GM19467 (cell line): ENCODE measurements around the gene ZNF460.

Experiments used
- ATAC-seq: cut with Tn5 transposase; IDR thresholded peaks from one replicate; pipeline ENCODE4 v1.9.1; 2021; ENCODE audit warnings: mild to moderate bottlenecking, moderate library complexity; ENCODE audit not compliant: unreplicated experiment

The ZNF460 gene

GRCh38 chr19:57279418-57280164, 694 bp upstream of the ZNF460 start:
- peak; percentile 59 for ATAC-seq

GRCh38 chr19:57280962-57281400, 696 bp downstream of the ZNF460 start:
- ATAC-seq, result no peak

- no peak for ATAC-seq
Measured at GRCh38 chr19:57282011-57282643, 1.8 kb downstream of the ZNF460 start.

GRCh38 chr19:57288373-57288772, 8.1 kb downstream of the ZNF460 start:
- no peak for ATAC-seq

GRCh38 chr19:57290970-57291369, 10.7 kb downstream of the ZNF460 start:
- ATAC-seq, result no peak

GRCh38 chr19:57292547-57292946, 12.3 kb downstream of the ZNF460 start:
- ATAC-seq, result no peak

- no peak for ATAC-seq
Measured at GRCh38 chr19:57293719-57294118, 13.4 kb downstream of the ZNF460 start.

GRCh38 chr19:57302020-57302465, 21.8 kb downstream of the ZNF460 start:
- no peak for ATAC-seq

- no peak for ATAC-seq
Measured at GRCh38 chr19:57302727-57303401, 22.6 kb downstream of the ZNF460 start.

- no peak for ATAC-seq
Measured at GRCh38 chr19:57305056-57305455, 24.8 kb downstream of the ZNF460 start.

GRCh38 chr19:57308514-57308913, 28.2 kb downstream of the ZNF460 start:
- ATAC-seq, result no peak

- no peak for ATAC-seq
Measured at GRCh38 chr19:57310792-57311191, 30.5 kb downstream of the ZNF460 start.

- no peak for ATAC-seq
Measured at GRCh38 chr19:57314146-57314545, 33.9 kb downstream of the ZNF460 start.

- no peak for ATAC-seq
Measured at GRCh38 chr19:57317503-57317902, 37.2 kb downstream of the ZNF460 start.

GRCh38 chr19:57319869-57320179, 39.5 kb downstream of the ZNF460 start:
- peak; percentile 20 for ATAC-seq

- ATAC-seq, result peak; percentile 94
Measured at GRCh38 chr19:57320180-57321084, 40.1 kb downstream of the ZNF460 start, which contains the start of gene ZNF543. ZNF543 (plus strand) TSS chr19:57320472; CDS start chr19:57320854, 382 bp downstream.

GRCh38 chr19:57321116-57321515, 40.8 kb downstream of the ZNF460 start:
- ATAC-seq, result no peak

GRCh38 chr19:57321751-57322150, 41.5 kb downstream of the ZNF460 start:
- no peak for ATAC-seq

- ATAC-seq, result no peak
Measured at GRCh38 chr19:57324992-57325391, 44.7 kb downstream of the ZNF460 start.

- no peak for ATAC-seq
Measured at GRCh38 chr19:57327993-57328392, 47.7 kb downstream of the ZNF460 start.

GRCh38 chr19:57334191-57334590, 53.9 kb downstream of the ZNF460 start:
- ATAC-seq, result no peak
